Tibial nerve (tissue), 4 donors: ENCODE measurements around the gene SH3GL3.

Experiments
- CTCF ChIP-seq, 5 experiments: fragments of 200-600 bp in 3 of 5; fragments of 450-650 bp in 2 of 5; sonication (generic) in 3 of 5; IDR thresholded peaks; one replicate each; pipeline ENCODE4 v1.5.1; 2016 to 2019; ENCODE audit warnings: antibody characterized with exemption in 5 of 5, mild to moderate bottlenecking in 3 of 5, moderate library complexity in 2 of 5
- EP300 ChIP-seq, 2 donors: sonication (generic); formaldehyde crosslinking; IDR thresholded peaks; one replicate each; pipeline ENCODE4 v1.6.1; 2017; ENCODE audit warnings: antibody characterized with exemption in 2 of 2, mild to moderate bottlenecking in 1 of 2
- POLR2A ChIP-seq, 2 donors: fragments of 450-650 bp; IDR thresholded peaks; one replicate each; pipeline ENCODE4 v1.6.1; 2017; ENCODE audit warnings: antibody characterized with exemption in 2 of 2, mild to moderate bottlenecking in 2 of 2, moderate library complexity in 2 of 2

- TF ChIP-seq CTCF (IDR thresholded peaks at IDR 0.05) (no peak), POLR2A (IDR thresholded peaks at IDR 0.05) (no peak), EP300 (IDR thresholded peaks at IDR 0.05) (no peak)
Measured at GRCh38 chr15:83526319-83526718, 79.2 kb downstream of the SH3GL3 start.
